ENCODE results near the gene TMPRSS15.

- TF ChIP-seq CTCF (IDR thresholded peaks at IDR 0.05) (no peak), POLR2A (IDR thresholded peaks at IDR 0.05) (no peak)
These were observed 30.0 kb downstream of the TMPRSS15 start for GRCh38 chr21:18373606-18374005.

All from adrenal gland (tissue), 5 donors.